Hepatocyte (in vitro differentiated cells): ENCODE data around the gene CAPG. TPM values are rescaled to one million over a fixed set of nuclear protein-coding genes. Genes with fewer than 3 reads are reported as not detected.

Experiments
- DNase-seq: peaks from one replicate; pipeline ENCODE4 v3.0.0-alpha.2; 2016; ENCODE audit warnings: low spot score
- H2AFZ ChIP-seq: fragments of 200-600 bp; sonication (generic); 2 replicates; pipeline ENCODE4 v1.6.0; 2016; ENCODE audit warnings: antibody characterized with exemption, mild to moderate bottlenecking
- H3K27ac ChIP-seq: fragments of 200-600 bp; sonication (generic); 2 replicates; pipeline ENCODE4 v1.5.1; 2016; ENCODE audit warnings: mild to moderate bottlenecking
- H3K27me3 ChIP-seq: fragments of 200-600 bp; sonication (generic); 2 replicates; pipeline ENCODE4 v1.6.1; 2016
- H3K36me3 ChIP-seq: fragments of 200-600 bp; sonication (generic); replicated peaks from 2 replicates; pipeline ENCODE4 v1.5.1; 2016; ENCODE audit warnings: low read depth; ENCODE audit not compliant: insufficient read depth
- H3K4me1 ChIP-seq: fragments of 200-600 bp; sonication (generic); 2 replicates; pipeline ENCODE4 v1.5.1; 2016; ENCODE audit warnings: mild to moderate bottlenecking, moderate library complexity; ENCODE audit not compliant: insufficient read depth
- H3K4me2 ChIP-seq: fragments of 200-600 bp; sonication (generic); 2 replicates; pipeline ENCODE4 v1.6.0; 2016
- H3K4me3 ChIP-seq: fragments of 200-600 bp; sonication (generic); 2 replicates; pipeline ENCODE4 v1.5.1; 2016; ENCODE audit warnings: mild to moderate bottlenecking
- H3K79me2 ChIP-seq: fragments of 200-600 bp; sonication (generic); 2 replicates; pipeline ENCODE4 v1.6.0; 2017; ENCODE audit warnings: mild to moderate bottlenecking
- H3K9me2 ChIP-seq: fragments of 200-600 bp; sonication (generic); replicated peaks from 2 replicates; pipeline ENCODE4 v1.6.0; 2017; ENCODE audit warnings: mild to moderate bottlenecking; ENCODE audit not compliant: insufficient read depth
- H3K9me3 ChIP-seq: fragments of 200-600 bp; sonication (generic); 2 replicates; pipeline ENCODE4 v1.5.1; 2016; ENCODE audit warnings: low read depth, mild to moderate bottlenecking
- H4K20me1 ChIP-seq: fragments of 200-600 bp; sonication (generic); 2 replicates; pipeline ENCODE4 v1.6.0; 2016; ENCODE audit warnings: mild to moderate bottlenecking; ENCODE audit not compliant: insufficient read depth, poor library complexity, severe bottlenecking
- EZH2 ChIP-seq: fragments of 200-600 bp; sonication (generic); IDR thresholded peaks from 2 replicates; pipeline ENCODE4 v1.6.1; 2016; ENCODE audit warnings: antibody characterized with exemption, mild to moderate bottlenecking, borderline replicate concordance
- EZH2phosphoT487 ChIP-seq: fragments of 200-600 bp; sonication (generic); IDR thresholded peaks from one replicate; pipeline ENCODE4 v1.6.1; 2018; ENCODE audit warnings: antibody characterized with exemption, mild to moderate bottlenecking, low read depth, moderate library complexity; ENCODE audit not compliant: unreplicated experiment, severe bottlenecking
- WGBS: methylation state at CpG from one replicate; pipeline ENCODE4 v1.1.6; 2016; ENCODE audit warnings: low lambda C conversion rate; ENCODE audit errors: missing lambda C conversion rate; 5-methylcytosine and 5-hydroxymethylcytosine counted together
- polyA plus RNA-seq: library from polyadenylated mRNA; unstranded; fragments of >200 nt; fragmentation: Nextera tagmentation; extraction: Ambion mirVana; gene quantifications from 2 replicates; pipeline ENCODE4 v1.2.1, GENCODE V29; 2016
- total RNA-seq: library from RNA; depleted of rRNA; stranded (reverse); fragments of >200 nt; gene quantifications from 2 replicates; pipeline ENCODE4 v1.2.3, GENCODE V29; 2014
- TF ChIP-seq, protein P1 (sequence below): fragments of 200-600 bp; sonication (generic); IDR thresholded peaks from 2 replicates; pipeline ENCODE4 v1.5.1; 2016; ENCODE audit warnings: antibody characterized with exemption, mild to moderate bottlenecking; ENCODE audit not compliant: poor library complexity

The CAPG gene
- total and polyA plus RNA-seq, 2 experiments from 2014 or later: 108 to 172 TPM

DNA sequence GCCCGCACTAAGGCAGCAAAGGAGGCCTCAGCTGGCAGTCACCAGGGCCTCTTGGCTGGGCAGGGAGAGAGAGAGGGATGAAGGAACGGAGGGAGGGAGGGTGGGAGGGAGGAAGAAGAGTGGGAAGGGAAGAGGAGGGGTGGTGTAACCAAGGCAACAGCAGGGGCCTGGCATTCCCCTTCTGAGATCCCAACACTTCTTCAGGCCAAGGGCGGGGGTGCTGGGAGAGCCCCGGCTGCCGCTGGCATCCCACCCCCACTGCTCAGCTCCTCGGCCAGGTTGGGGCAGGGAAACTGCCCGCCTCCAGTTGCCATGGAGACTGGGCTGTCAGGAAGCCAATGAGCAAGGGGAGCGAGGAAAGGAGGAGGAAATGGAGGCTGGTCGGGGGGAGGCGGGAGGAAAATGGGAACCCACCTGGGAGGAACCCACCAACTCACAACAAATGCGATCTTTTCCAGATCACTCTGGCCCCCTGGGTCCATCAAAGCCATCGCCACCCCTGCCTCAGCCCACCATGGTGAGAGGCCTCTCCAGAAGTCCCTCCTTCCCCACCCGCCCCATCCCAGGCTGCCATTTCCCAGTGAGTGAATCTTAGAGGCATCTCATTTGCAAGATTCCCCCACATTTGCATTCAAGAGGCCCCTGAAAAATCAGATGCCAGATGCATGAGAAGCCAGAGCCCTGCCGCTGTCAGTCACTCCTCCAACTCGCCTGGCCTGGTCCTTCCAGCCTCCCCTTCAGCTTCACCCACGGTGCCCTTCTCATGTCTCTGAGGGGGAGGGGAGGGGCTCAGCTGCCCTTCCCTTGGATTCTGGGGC is 20.8 kb upstream of the CAPG start:
- Histone ChIP-seq H3K9me2 (no peaks in the 10 kb centered on the region), H3K27me3 (no peaks in the 10 kb centered on the region), H3K79me2 (no peaks in the 10 kb centered on the region), H3K4me1 (peaks cover 31% of the 10 kb centered on the region), H3K4me2 (peak overlapping the region; percentile 59), H3K27ac (peak overlapping the region; percentile 88), H4K20me1 (no peaks in the 10 kb centered on the region), H2AFZ (no peak overlapping the region), H3K36me3 (no peaks in the 10 kb centered on the region), H3K9me3 (no peaks in the 10 kb centered on the region), H3K4me3 (no peak overlapping the region)
- DNase-seq: peak; percentile 82
- TF ChIP-seq, protein P1, sequence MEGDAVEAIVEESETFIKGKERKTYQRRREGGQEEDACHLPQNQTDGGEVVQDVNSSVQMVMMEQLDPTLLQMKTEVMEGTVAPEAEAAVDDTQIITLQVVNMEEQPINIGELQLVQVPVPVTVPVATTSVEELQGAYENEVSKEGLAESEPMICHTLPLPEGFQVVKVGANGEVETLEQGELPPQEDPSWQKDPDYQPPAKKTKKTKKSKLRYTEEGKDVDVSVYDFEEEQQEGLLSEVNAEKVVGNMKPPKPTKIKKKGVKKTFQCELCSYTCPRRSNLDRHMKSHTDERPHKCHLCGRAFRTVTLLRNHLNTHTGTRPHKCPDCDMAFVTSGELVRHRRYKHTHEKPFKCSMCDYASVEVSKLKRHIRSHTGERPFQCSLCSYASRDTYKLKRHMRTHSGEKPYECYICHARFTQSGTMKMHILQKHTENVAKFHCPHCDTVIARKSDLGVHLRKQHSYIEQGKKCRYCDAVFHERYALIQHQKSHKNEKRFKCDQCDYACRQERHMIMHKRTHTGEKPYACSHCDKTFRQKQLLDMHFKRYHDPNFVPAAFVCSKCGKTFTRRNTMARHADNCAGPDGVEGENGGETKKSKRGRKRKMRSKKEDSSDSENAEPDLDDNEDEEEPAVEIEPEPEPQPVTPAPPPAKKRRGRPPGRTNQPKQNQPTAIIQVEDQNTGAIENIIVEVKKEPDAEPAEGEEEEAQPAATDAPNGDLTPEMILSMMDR: no peak
- TF ChIP-seq EZH2phosphoT487 (no peak), EZH2 (no peak)
- WGBS: 38% methylated on average over 10 of the region's 16 CpGs

GRCh38 chr2:85429924-85430289 is 19.7 kb upstream of the CAPG start:
- WGBS: 91% methylated on average over 2 of the region's 2 CpGs
- H3K9me3 ChIP-seq: no peaks in the 10 kb centered on the region
- H2AFZ ChIP-seq: no peak overlapping the region
- H3K9me2 ChIP-seq: no peaks in the 10 kb centered on the region
- H3K4me2 ChIP-seq: no peak overlapping the region
- TF ChIP-seq EZH2 (no peak), EZH2phosphoT487 (no peak)
- TF ChIP-seq, protein P1: no peak
- peak overlapping the region; percentile 88 for H3K27ac ChIP-seq
- no peaks in the 10 kb centered on the region for H3K79me2 ChIP-seq
- no peaks in the 10 kb centered on the region for H4K20me1 ChIP-seq
- peaks cover 31% of the 10 kb centered on the region for H3K4me1 ChIP-seq
- H3K27me3 ChIP-seq: no peaks in the 10 kb centered on the region
- no peak for DNase-seq
- H3K4me3 ChIP-seq: no peak overlapping the region
- no peaks in the 10 kb centered on the region for H3K36me3 ChIP-seq

DNA sequence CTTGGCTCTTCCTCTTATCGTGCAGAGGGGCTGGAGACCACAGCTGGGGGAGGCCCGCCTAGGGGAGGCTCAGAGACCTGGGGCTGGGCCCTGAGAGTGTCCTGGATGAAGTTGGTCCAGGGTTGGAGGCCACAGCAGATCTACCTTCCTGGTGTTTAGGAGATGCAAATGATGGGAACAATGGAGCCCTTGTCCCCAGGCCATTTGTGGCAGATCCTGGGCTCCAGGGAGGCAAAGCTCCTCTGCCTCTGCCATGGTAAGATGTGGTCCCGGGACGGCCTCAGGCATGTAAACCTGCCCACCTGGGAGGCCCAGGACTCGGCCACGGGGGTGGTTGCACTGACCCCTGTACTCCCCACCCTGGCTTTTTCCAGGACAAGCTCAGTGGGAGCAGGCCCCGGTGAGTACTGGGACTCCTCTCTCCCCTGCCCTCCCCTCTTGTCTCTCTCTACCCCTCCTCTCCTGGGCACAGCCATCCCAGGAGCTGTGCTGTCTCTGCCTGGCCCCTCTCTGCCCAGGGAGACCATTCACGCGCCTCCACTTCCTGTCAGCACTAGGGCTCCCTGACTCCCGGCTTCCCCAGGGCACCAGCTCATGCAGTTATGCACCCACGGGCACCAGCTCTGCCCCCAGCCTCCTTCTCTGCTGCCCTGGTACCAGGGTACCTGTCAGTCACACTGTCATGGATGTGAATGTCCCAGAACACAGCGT is 19.2 kb upstream of the CAPG start:
- Histone ChIP-seq H3K27me3 (no peaks in the 10 kb centered on the region), H3K4me2 (no peak overlapping the region), H3K4me1 (peaks cover 31% of the 10 kb centered on the region), H3K9me2 (no peaks in the 10 kb centered on the region), H3K27ac (peak overlapping the region; percentile 88), H3K79me2 (no peaks in the 10 kb centered on the region), H3K36me3 (no peaks in the 10 kb centered on the region), H3K4me3 (no peak overlapping the region), H3K9me3 (no peaks in the 10 kb centered on the region), H2AFZ (no peak overlapping the region), H4K20me1 (no peaks in the 10 kb centered on the region)
- 83% methylated on average over 12 of the region's 12 CpGs for WGBS
- DNase-seq: no peak
- TF ChIP-seq EZH2phosphoT487: no peak

- H3K27ac ChIP-seq: no peak overlapping the region
- TF ChIP-seq EZH2phosphoT487 (no peak), EZH2 (no peak)
- TF ChIP-seq, protein P1: no peak
- DNase-seq: no peak
- H3K36me3 ChIP-seq: no peaks in the 10 kb centered on the region
- H3K9me2 ChIP-seq: no peaks in the 10 kb centered on the region
- H3K9me3 ChIP-seq: no peaks in the 10 kb centered on the region
- no peak overlapping the region for H2AFZ ChIP-seq
- H3K27me3 ChIP-seq: no peaks in the 10 kb centered on the region
- peaks cover 23% of the 10 kb centered on the region for H3K4me1 ChIP-seq
- no peak overlapping the region for H3K4me2 ChIP-seq
- 81% methylated on average over 7 of the region's 7 CpGs for WGBS
- no peaks in the 10 kb centered on the region for H4K20me1 ChIP-seq
- no peak overlapping the region for H3K4me3 ChIP-seq
- H3K79me2 ChIP-seq: no peaks in the 10 kb centered on the region
Measured at GRCh38 chr2:85428343-85428881, 18.2 kb upstream of the CAPG start.
